HG02763 (cell line): Measurements from ENCODE around the gene GFI1B.
A peak's percentile ranks its signal among the peaks of the same experiment; 100 is the strongest.
"Not testable (repeated sequence)": the region's sequence is repeated elsewhere in the genome, so short reads cannot be mapped to it uniquely, and the experiment has no call there.

ENCODE experiments used
- ATAC-seq: cut with Tn5 transposase; IDR thresholded peaks from one replicate; pipeline ENCODE4 v1.9.1; 2021; ENCODE audit warnings: mild to moderate bottlenecking, moderate library complexity; ENCODE audit not compliant: unreplicated experiment

Gene GFI1B

DNA sequence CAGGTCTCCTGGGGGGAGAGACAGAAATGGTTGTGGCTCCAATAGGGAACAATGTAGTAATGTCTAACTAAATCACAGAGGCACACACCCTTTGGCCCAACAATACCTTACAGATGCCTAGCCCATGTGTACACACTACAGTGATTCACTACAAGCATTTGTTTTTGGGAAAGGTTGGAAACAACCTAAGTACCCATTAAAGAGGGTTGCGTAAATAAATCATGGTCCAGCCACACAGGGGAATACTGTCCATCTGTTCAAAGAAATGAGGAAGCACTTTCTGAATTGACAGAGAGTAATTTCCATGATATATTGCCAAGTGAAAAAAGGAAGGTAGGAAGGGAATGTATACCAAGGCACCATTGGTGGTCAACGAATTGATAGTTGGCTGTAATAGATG is 30.3 kb downstream of the GFI1B start:
- no peak for ATAC-seq

DNA sequence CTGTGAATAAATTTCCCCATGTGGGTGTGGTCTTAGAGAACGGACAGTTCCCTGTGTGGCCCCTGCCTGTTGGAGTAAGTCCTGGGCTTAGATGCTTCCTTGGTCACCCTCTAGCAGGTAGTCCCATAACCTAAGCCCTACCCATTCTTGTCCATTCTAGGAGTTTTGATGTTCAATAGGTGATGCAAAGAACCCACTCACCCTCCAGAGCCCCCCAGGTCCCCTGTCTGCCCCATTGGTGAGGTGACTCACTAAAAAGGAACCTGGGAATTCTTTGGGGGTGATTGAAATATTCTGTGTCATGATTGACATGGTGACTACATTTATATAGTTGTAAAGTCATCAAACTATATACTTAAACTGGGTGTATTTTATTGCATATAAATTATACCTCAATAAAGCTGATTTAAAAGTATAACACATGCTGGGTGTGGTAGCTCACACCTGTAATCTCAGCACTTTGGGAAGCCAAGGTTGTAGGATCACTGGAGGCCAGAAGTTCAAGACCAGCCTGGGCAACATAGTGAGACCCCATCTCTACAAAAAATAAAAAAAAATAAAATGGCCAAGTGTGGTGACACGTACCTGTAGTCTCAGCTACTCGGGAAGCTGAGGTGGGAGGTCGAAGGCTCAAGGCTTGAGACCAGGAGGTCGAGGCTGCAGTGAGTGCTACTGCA is 31.6 kb downstream of the GFI1B start:
- ATAC-seq = no peak

DNA sequence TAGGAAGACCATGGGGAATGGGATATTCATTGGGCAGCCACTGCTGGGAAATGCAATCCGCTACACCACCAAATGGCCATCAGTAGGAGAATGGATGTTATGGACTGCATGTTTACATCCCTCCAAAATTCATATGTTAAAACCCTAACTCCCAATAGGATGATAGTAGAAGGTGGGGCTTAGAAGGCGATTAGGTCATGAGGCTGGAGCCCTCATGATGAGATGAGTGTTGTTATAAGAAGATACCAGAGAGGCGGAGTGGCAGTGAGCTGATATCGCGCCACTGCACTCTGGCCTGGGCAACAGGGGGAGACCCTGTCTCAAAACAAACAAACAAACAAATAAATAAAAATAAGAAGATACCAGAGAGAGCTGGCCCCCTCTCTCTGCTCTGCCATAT is 36.2 kb downstream of the GFI1B start:
- no peak for ATAC-seq

DNA sequence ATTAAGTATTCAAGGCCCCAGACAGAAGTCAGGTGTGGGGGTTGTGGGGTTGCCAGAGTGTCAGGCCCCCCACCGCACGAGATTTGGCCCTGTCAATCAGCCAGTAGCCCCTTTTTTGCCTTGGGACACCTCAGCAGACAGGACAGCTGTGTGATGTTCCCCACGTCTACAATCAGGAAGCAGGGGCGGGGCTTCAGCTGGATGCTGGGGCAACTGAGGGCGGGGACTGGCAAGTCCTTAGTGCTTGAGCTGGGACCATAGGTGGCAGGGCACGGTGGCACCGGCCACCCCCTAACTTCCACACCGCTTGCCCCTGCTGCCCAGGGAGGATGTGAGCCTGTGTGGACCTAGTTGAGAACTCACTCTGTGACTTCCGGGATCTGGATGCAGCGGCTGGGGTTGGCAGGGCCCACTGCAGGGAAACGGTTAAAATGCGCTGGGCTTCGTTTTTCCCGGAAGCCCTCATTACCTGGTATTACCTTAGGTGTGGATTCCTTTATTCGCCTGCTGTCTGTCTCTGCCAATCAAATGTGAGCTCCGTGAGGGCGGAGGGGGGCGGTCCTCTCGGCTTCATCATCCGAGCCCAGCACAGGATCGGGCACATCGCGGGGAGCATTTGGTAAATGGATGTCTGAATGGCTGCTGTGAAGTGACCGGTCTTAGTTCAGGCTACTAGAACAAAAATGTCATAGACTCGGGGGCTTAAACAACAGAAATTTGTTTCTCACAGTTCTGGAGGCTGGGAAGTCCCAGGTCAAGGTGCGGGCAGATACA is 44.8 kb downstream of the GFI1B start:
- ATAC-seq = no peak

DNA sequence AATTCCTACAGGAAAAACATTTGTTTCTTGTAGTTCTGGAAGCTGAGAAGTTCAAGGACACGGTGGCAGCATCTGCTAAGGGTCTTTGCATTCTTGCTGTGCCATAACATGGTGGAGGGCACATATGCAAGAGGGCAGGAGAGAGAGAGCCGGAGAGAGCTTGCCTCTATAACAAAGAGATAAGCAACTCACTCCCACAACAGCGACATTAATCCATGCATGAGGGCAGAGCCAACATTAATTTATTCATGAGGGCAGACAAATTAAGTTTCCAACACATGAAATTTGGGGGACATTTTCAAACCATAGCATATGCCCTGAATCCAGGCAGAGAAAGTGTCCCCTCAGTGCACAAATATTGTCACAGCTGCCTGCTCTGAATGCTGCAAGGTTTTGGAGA is 47.9 kb downstream of the GFI1B start:
- no peak for ATAC-seq

DNA sequence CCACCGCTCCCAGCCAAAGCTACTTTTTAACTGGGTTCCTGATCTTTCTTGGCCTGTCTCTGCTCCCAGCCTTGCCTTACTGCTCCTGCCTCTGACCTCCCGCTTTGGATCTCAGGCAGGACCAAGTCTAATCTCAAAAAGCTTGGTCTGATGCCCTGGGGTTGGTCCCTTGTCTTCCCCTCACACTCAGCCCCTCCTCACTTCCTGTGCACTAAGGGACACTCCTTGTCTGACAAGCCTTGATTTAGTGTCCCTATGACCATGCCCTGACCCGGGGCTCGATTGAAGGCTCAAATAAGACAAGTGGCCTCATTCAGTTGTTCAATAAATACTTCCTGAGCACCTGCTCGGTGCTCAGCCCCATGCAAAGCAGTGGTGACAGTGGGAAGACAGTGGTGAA is 48.6 kb downstream of the GFI1B start:
- ATAC-seq = no peak

DNA sequence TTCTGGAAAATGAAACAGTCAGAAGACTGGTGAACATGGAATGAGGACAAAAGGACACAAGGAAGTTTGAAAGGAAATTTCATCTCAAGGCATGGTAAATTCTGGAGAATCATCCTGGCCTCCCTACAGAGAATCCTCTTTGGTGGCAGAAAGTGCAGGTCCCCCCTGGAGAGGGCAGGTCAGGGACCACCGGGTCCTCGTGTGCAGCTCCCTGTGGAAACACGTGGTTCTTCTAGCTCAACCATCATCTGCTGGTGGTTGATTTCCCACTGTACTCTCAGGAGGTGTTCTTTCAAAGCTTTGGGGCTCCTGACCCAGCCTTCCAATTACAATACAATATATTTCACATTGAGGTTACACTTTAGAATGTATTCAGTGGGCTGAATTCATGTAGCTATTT is 49.7 kb downstream of the GFI1B start:
- no peak for ATAC-seq

DNA sequence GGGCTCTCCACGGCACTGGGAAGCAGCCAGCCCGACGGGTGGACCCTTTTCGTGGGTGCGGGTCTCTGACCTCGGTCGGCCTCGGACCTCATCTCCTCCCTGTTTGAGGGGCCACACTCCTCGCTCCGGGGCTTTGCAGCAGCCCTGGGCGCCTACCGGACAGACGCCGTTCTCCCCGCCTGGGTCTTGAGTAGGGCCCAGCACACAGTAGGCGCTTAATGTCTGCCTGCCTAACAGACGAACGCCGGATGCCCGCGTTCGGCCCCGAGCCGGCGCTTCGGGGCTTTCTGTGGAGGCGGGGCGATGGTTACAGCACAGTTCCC is 51.5 kb downstream of the GFI1B start:
- ATAC-seq = no peak

DNA sequence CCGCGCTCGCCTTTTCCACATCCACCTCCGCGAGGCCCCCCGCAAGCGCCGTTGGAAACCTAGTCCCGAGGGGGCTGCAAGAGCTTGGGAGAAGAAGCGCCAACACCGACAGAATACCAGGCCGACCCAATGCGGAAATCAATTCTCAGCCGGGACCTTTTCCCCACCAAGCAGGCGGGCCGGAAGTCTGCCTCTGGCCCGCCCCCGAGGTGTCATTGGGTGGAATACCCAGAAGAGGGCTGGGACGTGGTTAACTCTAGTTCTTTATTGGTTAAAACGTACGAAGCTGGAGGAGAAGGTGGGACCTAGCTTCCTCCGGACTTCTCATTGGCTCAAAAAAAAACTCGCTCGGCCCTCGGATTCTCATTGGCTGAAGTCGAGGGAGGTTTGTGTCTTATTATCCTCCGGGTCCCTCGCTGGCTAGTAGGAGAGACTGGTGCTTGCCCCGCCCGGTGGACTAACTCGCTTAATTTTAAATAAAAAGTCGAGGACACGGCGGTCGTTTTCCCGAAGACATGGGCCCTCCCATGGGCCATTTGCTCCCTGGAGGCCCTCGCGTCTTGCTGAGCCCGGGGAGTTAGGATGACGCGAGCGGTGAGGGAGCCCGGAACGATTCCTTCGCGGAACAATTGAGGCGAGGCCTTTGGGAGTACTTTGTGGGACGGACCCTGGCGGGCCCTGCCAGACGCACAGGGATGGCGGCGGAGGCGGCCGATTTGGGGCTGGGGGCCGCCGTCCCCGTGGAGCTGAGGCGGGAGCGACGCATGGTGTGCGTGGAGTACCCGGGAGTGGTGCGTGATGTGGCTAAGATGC is 52.0 kb downstream of the GFI1B start, which contains the start of gene GTF3C5:
GTF3C5 (plus strand) TSS at position 681 of the 813 bp plus-strand sequence; CDS start at position 696, 15 bp downstream.
- ATAC-seq = peak; percentile 96

DNA sequence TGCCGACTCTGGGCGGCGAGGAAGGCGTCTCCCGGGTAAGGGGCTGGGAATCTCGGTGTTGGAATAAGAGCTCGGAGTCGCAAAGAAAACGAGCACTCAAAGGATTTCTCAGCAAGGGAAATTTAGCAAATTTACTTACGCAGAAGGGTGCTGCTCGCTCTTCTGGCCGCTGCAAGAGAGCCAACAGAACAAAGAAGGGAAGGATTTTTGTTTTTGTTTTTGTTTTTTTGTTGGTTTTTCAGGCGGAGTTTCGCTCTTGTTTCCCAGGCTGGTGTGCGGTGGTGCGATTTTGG is 52.6 kb downstream of the GFI1B start:
- ATAC-seq = no peak

DNA sequence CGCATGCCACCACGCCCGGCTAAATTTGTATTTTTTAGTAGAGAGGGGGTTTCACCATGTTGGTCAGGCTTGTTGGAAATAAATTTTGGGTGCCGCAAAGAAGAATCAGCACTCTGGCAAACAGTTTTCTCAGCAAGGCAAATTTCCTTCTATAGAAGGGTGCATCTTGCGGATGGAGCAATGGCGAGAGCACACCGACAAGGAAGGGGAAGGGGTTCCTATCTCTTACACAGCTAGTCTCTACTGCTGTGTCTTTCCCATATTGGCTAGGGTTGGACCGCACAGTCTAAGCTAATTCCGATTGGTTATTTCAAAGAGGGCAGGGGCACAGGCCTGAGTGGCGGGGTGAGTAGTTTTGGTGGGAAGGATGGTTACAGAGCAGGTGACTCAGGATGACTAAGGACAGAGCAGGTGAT is 53.0 kb downstream of the GFI1B start:
- ATAC-seq = no peak

DNA sequence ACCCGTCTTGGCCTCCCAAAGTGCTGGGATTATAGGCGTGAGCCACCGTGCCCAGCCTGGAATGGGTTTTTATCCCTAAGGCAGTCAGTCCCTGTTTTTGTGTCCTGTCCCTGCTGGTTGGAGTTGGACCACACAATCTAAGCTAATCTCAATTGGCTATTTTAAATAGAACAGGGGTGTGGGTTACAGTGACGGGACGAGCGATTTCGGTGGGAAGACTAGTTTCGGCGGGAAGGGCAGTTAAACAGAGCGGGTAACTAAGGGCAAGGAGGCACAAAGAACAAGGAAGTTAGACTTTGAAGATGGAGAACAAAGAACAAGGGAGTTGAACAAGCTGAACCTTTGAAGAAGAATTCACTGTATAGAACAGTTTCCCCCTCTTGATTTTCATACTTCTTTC is 53.7 kb downstream of the GFI1B start:
- ATAC-seq = no peak

DNA sequence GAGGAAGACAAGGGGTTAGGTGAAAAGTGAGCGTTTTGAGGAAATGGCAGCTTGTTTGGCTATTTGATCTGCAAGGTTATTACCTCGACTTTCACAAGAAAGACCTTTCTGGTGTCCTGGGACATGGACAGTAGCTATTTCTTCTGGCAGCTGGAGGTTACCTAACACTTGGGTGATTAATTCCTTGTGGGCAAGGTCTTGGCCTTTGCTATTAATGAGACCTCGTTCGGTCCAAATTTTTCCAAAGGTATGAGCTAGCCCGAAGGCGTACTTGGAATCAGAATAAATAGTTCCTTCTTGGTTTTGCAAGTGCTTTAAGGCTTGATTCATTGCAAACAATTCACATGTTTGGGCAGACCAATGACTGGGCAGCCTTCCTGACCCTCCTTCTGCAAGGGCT is 57.2 kb downstream of the GFI1B start:
- no peak for ATAC-seq

DNA sequence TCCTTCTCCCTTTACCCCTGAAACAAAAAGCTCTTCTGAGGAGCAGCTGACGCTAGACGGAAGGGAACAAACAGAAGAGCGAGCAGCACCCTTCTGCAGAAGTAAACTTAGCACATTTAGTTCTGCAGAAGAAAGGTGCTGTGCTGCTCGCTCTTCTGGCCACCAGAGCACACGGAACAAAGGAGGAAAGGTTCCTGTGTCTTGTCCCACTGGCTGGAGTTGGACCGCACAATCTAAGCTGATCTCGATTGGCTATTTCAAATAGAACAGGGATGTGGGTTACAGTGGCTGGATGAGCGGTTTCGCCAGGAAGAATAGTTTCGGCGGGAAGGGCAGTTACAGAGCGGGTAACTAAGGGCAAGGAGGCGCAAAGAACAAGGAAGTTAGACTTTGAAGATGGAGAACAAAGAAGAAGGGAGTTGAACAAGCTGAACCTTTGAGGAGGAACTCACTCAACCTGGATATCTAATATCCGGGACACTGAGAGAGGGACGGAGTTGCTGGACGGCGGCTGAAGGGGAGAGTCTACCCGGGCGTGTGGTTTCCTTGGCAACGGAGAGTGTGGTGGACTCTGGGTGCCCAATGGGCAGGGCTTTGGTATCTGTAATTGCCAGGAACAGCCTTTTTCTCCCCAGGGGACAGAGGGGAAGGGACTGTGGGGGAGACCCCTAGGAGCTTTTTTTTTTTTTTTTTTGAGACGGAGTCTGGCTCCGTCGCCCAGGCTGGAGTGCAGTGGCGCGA is 59.5 kb downstream of the GFI1B start:
- ATAC-seq = no peak

DNA sequence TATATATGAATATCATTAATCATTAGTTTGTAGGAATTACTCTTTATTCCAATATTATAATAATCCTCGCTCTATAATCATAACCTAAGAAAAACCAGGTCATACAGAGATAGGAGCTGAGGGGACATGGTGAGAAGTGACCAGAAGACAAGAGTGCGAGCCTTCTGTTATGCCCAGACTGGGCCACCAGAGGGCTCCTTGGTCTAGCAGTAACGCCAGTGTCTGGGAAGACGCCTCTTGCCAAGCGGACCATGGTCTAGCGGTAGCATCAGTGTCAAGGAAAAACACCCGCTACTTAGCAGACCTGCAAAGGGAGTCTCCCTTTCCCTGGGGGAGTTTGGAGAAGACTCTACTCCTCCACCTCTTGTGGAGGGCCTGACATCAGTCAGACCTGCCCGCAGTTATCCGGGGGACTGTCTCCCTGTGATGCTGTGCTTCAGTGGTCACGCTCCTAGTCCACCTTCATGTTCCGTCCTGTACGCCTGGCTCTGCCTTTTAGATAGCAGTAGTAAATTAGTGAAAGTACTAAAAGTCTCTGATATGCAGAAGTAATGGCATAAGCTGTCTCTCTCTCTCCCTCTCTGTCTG is 62.5 kb downstream of the GFI1B start:
- ATAC-seq = not testable (repeated sequence)
